HCT116 (cell line): ENCODE results near the gene UGT1A9. TPM values are rescaled to one million over a fixed set of nuclear protein-coding genes. Genes with fewer than 3 reads are reported as not detected.

Experiments
- ATAC-seq: fragments of 200-7000 bp; cut with Tn5 transposase; 2 replicates; pipeline ENCODE4 v1.9.1; 2020; ENCODE audit warnings: mild to moderate bottlenecking, moderate library complexity
- BruUV-seq: library from RNA; stranded (reverse); fragments of 400-500 nt; replicated peaks from 2 replicates; lab custom pipeline; 2021; lab: Mats Ljungman, UMichigan
- CTCF ChIA-PET: fragments of 300-600 bp; sonication (Branson Sonifier 250); formaldehyde crosslinking; loops from one replicate; lab custom pipeline; 2021; ENCODE audit warnings: antibody characterized with exemption; lab: Charles Lee
- POLR2A ChIA-PET: fragments of 300-600, 350-600 bp; sonication (Branson Sonifier 250); formaldehyde crosslinking; loops from one replicate; lab custom pipeline; 2021; ENCODE audit warnings: antibody characterized with exemption; lab: Charles Lee
- RAD21 ChIA-PET, 2 experiments: fragments of 300-600 bp; sonication (Branson Sonifier 250); formaldehyde crosslinking; loops; one replicate each; lab custom pipeline; 2023; ENCODE audit warnings: low total read pairs in 2 of 2; ENCODE audit not compliant: uncharacterized antibody in 2 of 2, unreplicated experiment in 2 of 2, low non-redundant PET in 1 of 2; lab: Charles Lee
- DNase-seq: peaks from one replicate; pipeline ENCODE4 v3.0.0-alpha.2; 2010; ENCODE audit warnings: low read depth, low spot score
- H2AFZ ChIP-seq: fragments of 200-600 bp; shearing (Covaris generic), sonication (generic); 2 replicates; pipeline ENCODE4 v1.6.1; 2017; ENCODE audit warnings: low read depth, mixed run types, mixed read lengths, antibody characterized with exemption, low read length; ENCODE audit not compliant: poor library complexity, severe bottlenecking
- H3K27ac ChIP-seq: 2 replicates; pipeline ENCODE4 v1.5.1; 2012; ENCODE audit warnings: low read depth, low read length
- H3K27me3 ChIP-seq: fragments of 200-600 bp; sonication (generic); 2 replicates; pipeline ENCODE4 v1.6.1; 2016; ENCODE audit warnings: mixed run types, low read length, mixed read lengths; ENCODE audit not compliant: insufficient read depth
- H3K36me3 ChIP-seq, 2 experiments: fragments of 200-500 bp in 1 of 2; fragments of 200-600 bp in 1 of 2; sonication (Bioruptor generic) in 1 of 2; sonication (generic) in 1 of 2; 2 replicates each; pipeline versions ENCODE4 v1.5.1 to v1.6.1; 2014 to 2016; ENCODE audit warnings: low read length in 2 of 2, inconsistent platforms in 1 of 2, mixed read lengths in 1 of 2, mixed run types in 1 of 2; ENCODE audit not compliant: insufficient read depth in 2 of 2, control insufficient read depth in 1 of 2
- H3K4me1 ChIP-seq, 2 experiments: fragments of 200-600 bp in 1 of 2; sonication (generic) in 1 of 2; 2 replicates each; pipeline versions ENCODE4 v1.5.1 to v1.6.1; 2012 to 2017; ENCODE audit warnings: low read length in 2 of 2, inconsistent platforms in 1 of 2, mild to moderate bottlenecking in 1 of 2, mixed read lengths in 1 of 2, mixed run types in 1 of 2, moderate library complexity in 1 of 2; ENCODE audit not compliant: insufficient read depth in 2 of 2, control insufficient read depth in 1 of 2
- H3K4me2 ChIP-seq: fragments of 200-600 bp; sonication (generic); 2 replicates; pipeline ENCODE4 v1.6.1; 2017; ENCODE audit warnings: mixed run types, low read length, mixed read lengths
- H3K4me3 ChIP-seq, 2 experiments: fragments of 200-600 bp in 1 of 2; sonication (generic) in 1 of 2; replicated peaks in 1 of 2; 2 replicates each; pipeline ENCODE4 v1.5.1; 2011 to 2016; ENCODE audit warnings: low read length in 2 of 2, control low read depth in 1 of 2, low read depth in 1 of 2, mild to moderate bottlenecking in 1 of 2, mixed read lengths in 1 of 2, mixed run types in 1 of 2
- H3K79me2 ChIP-seq: fragments of 200-600 bp; sonication (generic); 2 replicates; pipeline ENCODE4 v1.6.1; 2017; ENCODE audit warnings: mild to moderate bottlenecking, mixed run types, low read length, moderate library complexity, mixed read lengths; ENCODE audit not compliant: insufficient read depth
- H3K9ac ChIP-seq: fragments of 200-600 bp; sonication (generic); 2 replicates; pipeline ENCODE4 v1.6.1; 2016; ENCODE audit warnings: low read length, mixed read lengths
- H3K9me2 ChIP-seq: fragments of 200-600 bp; sonication (generic), shearing (Covaris generic); 2 replicates; pipeline ENCODE4 v1.6.1; 2017; ENCODE audit warnings: mixed run types, mild to moderate bottlenecking, moderate library complexity; ENCODE audit not compliant: insufficient read depth
- H3K9me3 ChIP-seq, 2 experiments: fragments of 200-500 bp in 1 of 2; fragments of 200-600 bp in 1 of 2; sonication (Bioruptor generic) in 1 of 2; sonication (generic) in 1 of 2; 2 replicates each; pipeline ENCODE4 v1.6.1; 2014 to 2017; ENCODE audit warnings: low read length in 2 of 2, mixed read lengths in 2 of 2, inconsistent platforms in 1 of 2, low read depth in 1 of 2, mild to moderate bottlenecking in 1 of 2, mixed run types in 1 of 2, moderate library complexity in 1 of 2; ENCODE audit not compliant: control insufficient read depth in 1 of 2, insufficient read depth in 1 of 2
- H4K20me1 ChIP-seq: fragments of 200-600 bp; sonication (generic), shearing (Covaris generic); 2 replicates; pipeline ENCODE4 v1.6.1; 2017; ENCODE audit warnings: mixed run types, mild to moderate bottlenecking, moderate library complexity; ENCODE audit not compliant: insufficient read depth
- ATF3 ChIP-seq: IDR thresholded peaks from 2 replicates; pipeline ENCODE4 v1.6.1; 2012
- CBX3 ChIP-seq: IDR thresholded peaks from 2 replicates; pipeline ENCODE4 v1.6.1; 2012; ENCODE audit warnings: low read depth
- CTCF ChIP-seq, 3 experiments: fragments of 200-600 bp in 1 of 3; sonication (generic) in 1 of 3; IDR thresholded peaks in 2 of 3; conservative IDR thresholded peaks in 1 of 3; 2 replicates each; pipeline ENCODE4 v1.5.1; 2012 to 2017; ENCODE audit warnings: low read depth in 2 of 3, low read length in 2 of 3, antibody characterized with exemption in 1 of 3, borderline replicate concordance in 1 of 3, control low read depth in 1 of 3, mild to moderate bottlenecking in 1 of 3, mixed read lengths in 1 of 3, mixed run types in 1 of 3, moderate library complexity in 1 of 3; ENCODE audit not compliant: insufficient read depth in 1 of 3
- EGR1 ChIP-seq: IDR thresholded peaks from 2 replicates; pipeline ENCODE4 v1.6.1; 2012; ENCODE audit warnings: low read depth
- ELF1 ChIP-seq: IDR thresholded peaks from 2 replicates; pipeline ENCODE4 v1.6.1; 2012; ENCODE audit warnings: low read depth, borderline replicate concordance
- EZH2 ChIP-seq: fragments of 200-600 bp; sonication (generic); IDR thresholded peaks from 2 replicates; pipeline ENCODE4 v1.6.1; 2017; ENCODE audit warnings: antibody characterized with exemption, mixed run types
- FOSL1 ChIP-seq: IDR thresholded peaks from 2 replicates; pipeline ENCODE4 v1.6.1; 2012; ENCODE audit warnings: low read depth
- JUND ChIP-seq: IDR thresholded peaks from 2 replicates; pipeline ENCODE4 v1.6.1; 2012
- MAX ChIP-seq: IDR thresholded peaks from 2 replicates; pipeline ENCODE4 v1.6.1; 2012
- POLR2A ChIP-seq: IDR thresholded peaks from 2 replicates; pipeline ENCODE4 v1.7.0; 2011; ENCODE audit warnings: borderline replicate concordance; ENCODE audit not compliant: insufficient read depth, insufficient read length; ENCODE audit errors: extremely low read depth
- POLR2AphosphoS5 ChIP-seq: IDR thresholded peaks from 2 replicates; pipeline ENCODE4 v1.6.1; 2011; ENCODE audit warnings: mild to moderate bottlenecking, low read depth, low read length, moderate library complexity
- RAD21 ChIP-seq: IDR thresholded peaks from 2 replicates; pipeline ENCODE4 v1.6.1; 2012; ENCODE audit warnings: low read depth, mild to moderate bottlenecking
- REST ChIP-seq: IDR thresholded peaks from 2 replicates; pipeline ENCODE4 v1.6.1; 2012; ENCODE audit warnings: low read depth
- SIN3A ChIP-seq: IDR thresholded peaks from 2 replicates; pipeline ENCODE4 v1.6.1; 2012; ENCODE audit warnings: low read depth
- SP1 ChIP-seq: IDR thresholded peaks from 2 replicates; pipeline ENCODE4 v1.6.1; 2012; ENCODE audit warnings: low read depth
- SRF ChIP-seq: IDR thresholded peaks from 2 replicates; pipeline ENCODE4 v1.6.1; 2012; ENCODE audit warnings: low read depth
- YY1 ChIP-seq: IDR thresholded peaks from 2 replicates; pipeline ENCODE4 v1.6.1; 2011; ENCODE audit warnings: low read length, low read depth, moderate library complexity, mild to moderate bottlenecking; ENCODE audit not compliant: insufficient replicate concordance; ENCODE audit errors: extremely low read depth
- ZBTB33 ChIP-seq: IDR thresholded peaks from 2 replicates; pipeline ENCODE4 v1.6.1; 2011; ENCODE audit warnings: mild to moderate bottlenecking, low read length, moderate library complexity; ENCODE audit not compliant: insufficient replicate concordance; ENCODE audit errors: extremely low read depth
- ZFX ChIP-seq: fragments of 450-650 bp; IDR thresholded peaks from 2 replicates; pipeline ENCODE4 v1.6.1; 2017
- intact Hi-C: fragments of 100-400 bp; cut with micrococcal nuclease; formaldehyde crosslinking; loops from 2 replicates; pipeline ENCODE4 v1.10.0; 2022
- total RNA-seq: library from RNA; stranded (reverse); gene quantifications from one replicate; pipeline ENCODE4 v1.2.1, GENCODE V29; 2021; ENCODE audit not compliant: unreplicated experiment

The UGT1A9 gene
- total RNA-seq, 1 experiment from 2014 or later: not detected

GRCh38 chr2:233693963-233694362 lies 22.3 kb downstream of the UGT1A9 start:
- no peak overlapping the region for H3K9ac ChIP-seq
- no TSS peak for BruUV-seq
- no peaks in the 10 kb centered on the region for H3K4me1 ChIP-seq
- no peak overlapping the region for H2AFZ ChIP-seq
- ChIA-PET RAD21 (no interaction called here), CTCF (no interaction called here), POLR2A (no interaction called here)
- DNase-seq (no peak), ATAC-seq (no peak)
- no peak overlapping the region for H3K27ac ChIP-seq
- intact Hi-C loops: no loop called here
- H3K4me2 ChIP-seq: no peak overlapping the region
- H3K9me3 ChIP-seq: no peaks in the 10 kb centered on the region
- no peaks in the 10 kb centered on the region for H3K36me3 ChIP-seq
- TF ChIP-seq EZH2 (no peak), FOSL1 (no peak), SP1 (no peak), ZFX (no peak), EGR1 (no peak), POLR2A (no peak), ZBTB33 (no peak), RAD21 (no peak), SIN3A (no peak), CBX3 (no peak), REST (no peak), MAX (no peak), YY1 (no peak), JUND (no peak), POLR2AphosphoS5 (no peak), CTCF (IDR thresholded peaks at IDR 0.05 in 2 of 3, conservative IDR thresholded peaks at IDR 0.05 in 1 of 3; ENCODE audit: borderline replicate concordance in 1 of 3, insufficient read depth in 1 of 3, low read depth in 2 of 3, low read length in 2 of 3) (no peak), SRF (no peak), ELF1 (no peak), ATF3 (no peak)
- no peaks in the 10 kb centered on the region for H3K79me2 ChIP-seq
- H3K27me3 ChIP-seq: no peaks in the 10 kb centered on the region
- no peak overlapping the region for H3K4me3 ChIP-seq
- H4K20me1 ChIP-seq: no peaks in the 10 kb centered on the region
- H3K9me2 ChIP-seq: no peaks in the 10 kb centered on the region
